Germinal center (tissue), 1 donor: Measurements from ENCODE around the gene LMF2.

Experiments used
- DNase-seq: peaks from one replicate; pipeline ENCODE4 v3.0.0; 2012; ENCODE audit warnings: mixed read lengths, low spot score

Gene LMF2, protein sequence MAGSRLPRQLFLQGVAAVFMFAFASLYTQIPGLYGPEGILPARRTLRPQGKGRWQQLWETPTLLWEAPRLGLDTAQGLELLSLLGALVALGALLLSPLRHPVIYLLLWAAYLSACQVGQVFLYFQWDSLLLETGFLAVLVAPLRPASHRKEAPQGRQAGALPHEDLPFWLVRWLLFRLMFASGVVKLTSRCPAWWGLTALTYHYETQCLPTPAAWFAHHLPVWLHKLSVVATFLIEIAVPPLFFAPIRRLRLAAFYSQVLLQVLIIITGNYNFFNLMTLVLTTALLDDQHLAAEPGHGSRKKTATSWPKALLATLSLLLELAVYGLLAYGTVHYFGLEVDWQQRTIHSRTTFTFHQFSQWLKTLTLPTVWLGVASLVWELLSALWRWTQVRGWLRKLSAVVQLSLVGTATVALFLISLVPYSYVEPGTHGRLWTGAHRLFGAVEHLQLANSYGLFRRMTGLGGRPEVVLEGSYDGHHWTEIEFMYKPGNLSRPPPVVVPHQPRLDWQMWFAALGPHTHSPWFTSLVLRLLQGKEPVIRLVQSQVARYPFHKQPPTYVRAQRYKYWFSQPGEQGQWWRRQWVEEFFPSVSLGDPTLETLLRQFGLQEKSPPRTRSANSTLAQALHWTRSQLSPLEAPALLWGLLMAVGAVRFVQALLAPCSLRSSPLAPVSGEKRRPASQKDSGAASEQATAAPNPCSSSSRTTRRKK

DNA sequence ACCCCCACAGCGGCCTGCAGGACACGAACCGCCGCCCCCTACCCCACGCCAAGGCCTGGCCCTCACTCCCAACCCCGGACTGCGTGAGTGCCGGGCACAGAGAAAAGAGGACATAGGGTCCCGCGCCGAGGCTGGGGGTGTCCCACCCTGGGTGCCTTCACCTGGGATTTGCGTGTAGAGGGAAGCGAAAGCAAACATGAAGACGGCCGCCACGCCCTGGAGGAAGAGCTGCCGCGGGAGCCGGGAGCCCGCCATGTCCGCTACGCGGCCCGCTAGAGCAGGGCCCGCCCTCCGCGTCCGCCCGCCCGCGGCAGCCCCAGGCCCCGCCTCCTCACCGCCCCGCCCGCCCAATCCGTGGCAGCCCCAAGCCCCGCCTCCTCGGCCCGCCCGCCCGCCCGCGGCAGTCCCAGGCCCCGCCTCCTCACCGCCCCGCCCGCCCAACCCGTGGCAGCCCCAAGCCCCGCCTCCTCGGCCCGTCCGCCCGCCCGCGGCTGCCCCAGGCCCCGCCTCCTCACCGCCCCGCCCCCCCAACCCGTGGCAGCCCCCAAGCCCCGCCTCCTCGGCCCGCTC is at the start of gene LMF2:
LMF2 (minus strand) TSS at position 282 of the 570 bp plus-strand sequence; CDS start at position 255, 27 bp downstream.
- peak; percentile 96 for DNase-seq

DNA sequence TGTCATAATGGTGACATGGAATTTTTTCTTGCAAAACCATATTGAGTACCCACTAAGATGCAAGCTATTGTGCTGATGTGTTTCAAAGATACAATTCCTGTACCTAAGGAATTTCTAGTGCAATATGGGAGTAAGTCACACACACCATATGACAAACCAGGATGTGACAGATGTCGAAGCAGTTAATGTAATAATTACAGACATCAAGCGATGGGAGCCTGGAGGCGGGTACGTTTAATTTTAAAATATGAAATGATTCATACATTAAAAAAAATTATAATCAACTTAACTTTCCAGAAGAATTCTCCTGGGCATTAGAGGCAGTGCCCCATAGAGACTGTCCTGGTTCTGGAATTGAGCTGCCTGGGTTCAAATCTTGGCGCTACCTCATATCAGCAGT is 49.2 kb upstream of the LMF2 start:
- DNase-seq, result no peak

DNA sequence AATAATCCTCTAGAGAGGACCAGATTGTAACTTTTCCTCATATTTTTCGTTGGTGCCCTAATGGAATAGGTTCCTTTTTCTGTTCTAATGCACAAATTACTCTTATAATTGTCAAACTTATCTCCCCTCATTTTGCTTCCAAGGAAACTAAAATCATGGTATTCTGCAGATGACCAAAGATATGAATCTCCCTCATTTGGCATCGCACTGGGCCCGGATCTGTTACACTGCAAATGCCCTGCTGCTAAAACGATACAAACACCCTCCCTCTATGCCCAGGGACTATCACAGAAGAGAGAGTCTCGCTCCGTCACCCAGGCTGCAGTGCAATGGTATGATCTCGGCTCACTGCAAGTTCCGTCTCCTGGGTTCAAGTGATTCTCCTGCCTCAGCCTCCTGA is 45.8 kb upstream of the LMF2 start:
- no peak for DNase-seq

DNA sequence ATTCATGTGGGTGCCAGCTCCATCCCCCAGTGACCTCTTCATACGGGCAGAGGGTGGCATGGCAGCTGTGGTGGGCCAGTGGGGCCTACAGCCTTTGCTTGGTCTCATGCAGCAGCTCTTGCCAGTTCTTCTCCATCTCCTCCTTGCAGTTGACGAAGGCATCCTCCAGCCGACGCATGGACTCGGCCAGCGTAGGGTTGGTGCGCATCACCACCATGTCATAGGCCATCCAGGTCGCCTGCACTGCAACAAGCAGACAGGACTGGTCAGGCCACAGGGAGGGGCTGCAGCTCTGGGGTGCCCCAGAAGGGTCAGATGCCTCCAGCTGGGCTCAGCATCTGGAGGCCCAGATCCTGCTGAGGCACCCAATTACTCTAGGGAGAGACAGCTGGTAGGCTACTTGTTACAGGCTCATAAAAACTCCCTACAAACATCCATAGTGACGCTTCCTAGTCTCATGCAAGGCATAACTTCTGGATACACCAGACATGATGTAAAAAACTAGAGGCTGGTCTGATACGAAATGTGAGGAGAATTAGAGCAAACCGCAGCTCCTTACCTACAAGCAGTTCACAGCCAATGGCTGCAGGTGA is 43.8 kb upstream of the LMF2 start:
- DNase-seq, result no peak

DNA sequence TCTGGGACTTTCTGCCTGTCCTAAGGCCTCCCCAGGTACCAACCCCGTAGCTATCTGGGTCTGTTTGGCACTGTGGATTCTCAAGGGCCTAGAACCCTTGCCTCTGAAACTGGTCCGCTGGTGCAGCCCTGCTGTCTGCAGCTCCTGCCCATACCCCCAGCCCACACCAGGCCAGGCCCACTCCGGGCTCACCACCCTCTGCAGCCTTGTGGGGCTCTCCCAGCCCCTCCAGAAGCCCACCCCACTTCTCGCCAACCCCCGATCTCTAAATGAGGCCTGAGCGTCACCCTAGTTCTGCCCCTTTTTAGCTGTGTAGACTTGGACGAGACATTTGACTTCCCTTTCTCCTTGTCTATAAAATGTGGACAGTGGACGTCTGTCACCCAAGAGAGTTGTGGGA is 42.9 kb upstream of the LMF2 start:
- DNase-seq, result peak; percentile 2

DNA sequence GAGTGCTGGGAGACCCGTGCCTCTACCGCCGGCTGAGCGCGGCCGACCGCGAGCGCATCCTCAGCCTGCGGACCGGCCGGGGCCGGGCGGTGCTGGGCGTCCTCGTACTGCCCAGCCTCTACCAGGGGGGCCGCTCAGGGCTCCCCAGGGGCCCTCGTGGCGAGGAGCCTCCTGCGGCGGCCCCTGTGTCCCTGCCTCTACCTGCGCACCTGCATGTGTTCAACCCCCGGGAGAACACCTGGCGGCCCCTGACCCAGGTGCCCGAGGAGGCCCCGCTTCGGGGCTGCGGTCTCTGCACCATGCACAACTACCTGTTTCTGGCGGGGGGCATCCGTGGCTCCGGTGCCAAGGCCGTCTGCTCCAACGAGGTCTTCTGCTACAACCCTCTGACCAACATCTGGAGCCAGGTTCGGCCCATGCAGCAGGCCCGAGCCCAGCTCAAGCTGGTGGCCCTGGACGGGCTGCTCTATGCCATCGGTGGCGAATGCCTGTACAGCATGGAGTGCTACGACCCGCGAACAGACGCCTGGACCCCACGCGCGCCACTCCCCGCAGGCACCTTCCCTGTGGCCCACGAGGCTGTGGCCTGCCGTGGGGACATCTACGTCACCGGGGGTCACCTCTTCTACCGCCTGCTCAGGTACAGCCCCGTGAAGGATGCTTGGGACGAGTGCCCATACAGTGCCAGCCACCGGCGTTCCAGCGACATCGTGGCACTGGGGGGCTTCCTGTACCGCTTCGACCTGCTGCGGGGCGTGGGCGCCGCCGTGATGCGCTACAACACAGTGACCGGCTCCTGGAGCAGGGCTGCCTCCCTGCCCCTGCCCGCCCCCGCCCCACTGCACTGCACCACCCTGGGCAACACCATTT is 41.7 kb upstream of the LMF2 start:
- DNase-seq, result peak; percentile 36

DNA sequence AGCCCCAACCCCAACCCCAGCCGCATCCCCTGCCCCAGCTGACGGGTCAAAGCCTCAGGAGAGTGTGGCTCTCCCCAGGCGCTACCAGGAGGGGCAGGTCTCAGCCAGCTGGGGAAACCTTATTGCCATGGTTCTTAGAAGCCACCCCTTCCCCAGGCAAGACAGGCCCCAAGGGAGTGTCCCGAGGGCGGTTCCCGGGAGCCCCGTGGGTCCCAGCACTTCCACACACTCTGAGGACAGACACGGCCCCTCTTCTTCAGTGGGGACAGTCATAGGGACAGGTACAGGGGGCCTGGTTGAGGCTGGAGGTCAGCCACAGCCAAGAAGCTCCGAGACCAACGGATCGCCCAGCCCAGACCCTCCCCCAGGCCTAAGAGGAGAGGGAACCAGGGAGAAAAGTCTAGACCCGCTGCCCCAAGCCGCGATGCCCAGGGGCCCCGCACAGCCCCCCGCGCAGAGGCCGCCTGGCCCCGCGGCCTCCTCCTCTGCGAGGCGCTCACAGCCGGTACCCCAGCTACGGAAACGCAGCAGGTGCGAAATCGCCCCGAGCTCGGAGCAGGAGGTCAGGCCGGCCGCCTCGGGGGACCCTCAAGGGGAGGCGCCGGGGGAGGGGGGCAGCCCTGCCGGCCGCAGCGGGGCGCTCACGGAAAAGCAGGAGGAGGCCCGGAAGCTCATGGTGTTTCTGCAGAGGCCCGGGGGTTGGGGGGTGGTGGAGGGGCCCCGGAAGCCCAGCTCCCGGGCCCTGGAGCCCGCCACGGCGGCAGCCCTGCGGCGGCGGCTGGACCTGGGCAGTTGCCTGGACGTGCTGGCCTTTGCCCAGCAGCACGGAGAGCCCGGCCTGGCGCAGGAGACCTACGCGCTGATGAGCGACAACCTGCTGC is 40.8 kb upstream of the LMF2 start:
- peak; percentile 70 for DNase-seq

DNA sequence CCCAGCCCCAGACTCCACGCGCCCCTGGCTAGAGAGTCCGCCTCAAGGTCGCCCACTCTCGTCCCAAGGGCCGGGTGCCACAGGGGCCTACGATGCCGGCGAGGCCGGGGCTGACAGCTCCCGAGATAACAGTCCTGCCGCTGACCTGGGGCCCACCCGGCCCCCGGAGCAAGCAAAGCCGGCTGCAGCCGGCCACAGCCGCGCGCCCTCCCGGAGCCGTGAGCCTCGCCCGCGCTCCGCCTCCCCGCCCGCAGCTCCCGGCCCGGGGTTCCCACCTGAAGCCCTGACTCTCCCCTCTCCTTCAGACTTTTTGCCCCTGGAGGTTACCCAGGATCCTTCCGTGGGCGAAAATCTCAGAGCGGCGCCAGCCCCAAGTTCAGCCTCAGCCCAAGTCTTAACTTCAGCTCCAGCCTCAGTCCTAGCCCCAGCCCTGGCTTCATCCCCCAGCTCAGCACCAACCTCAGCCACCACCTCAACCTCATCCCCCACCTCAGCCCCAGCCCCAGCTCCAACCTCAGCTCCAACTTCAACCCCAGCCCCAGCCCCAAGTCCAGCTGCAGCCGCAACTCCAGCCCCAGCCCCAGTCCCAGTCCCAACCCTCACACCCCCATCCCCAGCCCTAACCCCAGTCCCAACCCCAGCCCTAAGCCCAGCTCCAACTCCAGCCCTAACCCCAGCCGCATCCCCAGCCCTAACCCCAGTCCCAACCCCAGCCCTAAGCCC is 39.9 kb upstream of the LMF2 start:
- no peak for DNase-seq

DNA sequence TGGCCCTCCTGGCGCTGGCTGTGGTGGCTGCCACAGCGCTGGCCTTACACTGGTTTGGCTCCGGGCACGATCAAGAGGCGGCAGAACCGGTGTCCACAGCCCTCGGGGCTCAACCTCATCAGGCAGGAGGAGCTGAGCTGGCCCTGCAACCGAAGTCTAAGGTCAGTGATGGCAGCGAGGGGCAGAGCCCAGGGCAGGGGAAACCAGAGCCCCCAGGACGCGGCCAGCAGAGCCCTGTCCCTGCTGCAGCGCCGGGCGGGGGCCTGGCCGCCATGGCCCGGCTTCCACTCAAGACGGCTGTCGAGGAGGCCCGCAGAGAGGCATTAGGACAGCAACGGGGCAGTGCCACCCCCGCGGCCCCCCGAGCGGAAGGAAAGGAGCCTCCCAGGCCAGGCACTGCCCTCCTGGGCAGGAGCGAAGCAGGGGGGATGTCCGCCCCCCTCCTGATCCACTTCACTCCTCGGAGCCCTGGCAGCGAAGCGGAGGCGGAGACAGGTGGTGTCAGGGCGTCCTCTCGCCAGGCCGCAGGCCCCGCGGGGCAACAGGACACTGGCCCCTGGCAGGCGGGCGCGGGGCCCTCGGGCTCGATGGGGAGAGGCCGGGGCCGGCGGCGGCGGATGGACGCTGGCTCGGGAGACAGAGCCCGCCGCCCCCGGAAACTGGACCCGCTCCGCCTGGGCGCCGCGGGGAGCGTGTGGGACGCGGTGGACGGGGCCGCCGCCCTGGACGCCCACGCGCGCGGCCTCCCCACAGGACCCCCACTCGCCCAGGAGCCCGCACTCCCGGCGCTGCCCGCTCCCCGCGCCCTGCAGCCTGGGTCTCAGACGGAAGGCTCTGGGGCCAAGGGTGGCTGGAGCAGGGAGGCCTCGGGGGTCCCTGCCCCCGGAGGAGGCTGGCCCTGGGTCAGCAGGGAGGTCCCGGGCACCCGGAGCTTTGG is 39.1 kb upstream of the LMF2 start:
- no peak for DNase-seq

DNA sequence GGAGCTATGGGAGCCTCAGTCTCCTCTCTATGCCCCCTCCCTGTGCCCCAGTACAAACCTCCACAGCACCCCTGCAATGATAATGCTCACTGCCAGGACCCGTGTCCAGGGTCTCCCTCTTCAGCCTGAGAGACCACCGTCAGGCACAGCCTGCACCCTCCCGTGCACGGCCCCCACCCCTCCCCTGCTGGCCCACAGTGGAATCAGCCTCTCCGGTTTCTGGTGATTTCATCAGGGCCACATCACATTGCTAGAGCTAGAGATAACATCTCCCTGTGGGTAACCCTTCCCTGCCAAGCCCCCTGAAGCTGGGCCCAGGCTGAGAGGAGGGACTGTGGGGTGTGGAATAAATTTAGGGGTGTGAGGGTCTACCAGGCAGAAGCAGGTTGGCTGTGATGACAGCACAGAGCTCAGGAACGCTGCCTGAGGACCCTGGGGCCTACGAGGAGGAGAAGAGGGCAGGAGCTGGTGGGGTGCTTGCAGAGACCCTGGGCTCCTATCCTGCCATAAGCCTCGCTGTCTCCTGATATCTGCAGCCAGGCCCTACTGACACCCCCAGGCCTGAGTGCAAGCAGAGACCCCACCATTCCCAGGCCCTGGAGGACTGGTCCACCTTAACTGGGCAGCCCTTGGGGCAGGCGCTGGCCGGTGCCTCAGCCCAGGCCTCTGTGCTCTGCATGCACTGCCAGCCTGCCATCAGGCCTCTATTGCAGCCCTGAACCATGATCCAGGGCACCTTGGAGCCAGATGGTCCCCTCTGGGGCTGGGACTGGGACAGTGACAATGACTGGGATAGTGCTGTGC is 38.2 kb upstream of the LMF2 start, which contains the start of gene KLHDC7B:
KLHDC7B (plus strand) TSS at position 378 of the 804 bp plus-strand sequence; CDS start at position 723, 345 bp downstream.
- DNase-seq, result no peak

DNA sequence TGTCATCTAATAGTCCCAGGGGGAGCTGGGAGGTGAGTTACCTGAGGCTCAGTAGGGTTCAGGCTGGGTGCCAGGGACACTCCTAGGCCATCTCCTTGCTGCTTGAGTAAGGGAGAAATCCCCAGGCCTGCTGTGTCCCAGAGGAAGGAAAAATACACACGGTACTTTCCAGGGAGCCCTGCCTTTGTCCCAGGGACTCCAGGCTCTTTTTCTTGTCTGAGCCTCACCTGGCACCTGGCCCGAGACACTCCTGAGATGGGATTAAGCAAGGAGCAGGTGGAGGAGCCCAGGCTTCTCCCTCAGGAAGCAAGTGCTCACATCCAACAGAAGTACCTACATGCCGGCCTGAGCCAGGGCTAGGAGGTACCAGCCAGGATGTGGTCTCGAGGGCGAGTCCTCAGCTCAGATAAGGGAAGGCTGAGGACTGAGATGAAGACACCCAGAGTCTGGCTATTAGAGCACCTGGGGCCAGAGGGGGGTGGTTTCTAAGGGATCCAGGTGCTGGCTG is 37.3 kb upstream of the LMF2 start:
- no peak for DNase-seq

DNA sequence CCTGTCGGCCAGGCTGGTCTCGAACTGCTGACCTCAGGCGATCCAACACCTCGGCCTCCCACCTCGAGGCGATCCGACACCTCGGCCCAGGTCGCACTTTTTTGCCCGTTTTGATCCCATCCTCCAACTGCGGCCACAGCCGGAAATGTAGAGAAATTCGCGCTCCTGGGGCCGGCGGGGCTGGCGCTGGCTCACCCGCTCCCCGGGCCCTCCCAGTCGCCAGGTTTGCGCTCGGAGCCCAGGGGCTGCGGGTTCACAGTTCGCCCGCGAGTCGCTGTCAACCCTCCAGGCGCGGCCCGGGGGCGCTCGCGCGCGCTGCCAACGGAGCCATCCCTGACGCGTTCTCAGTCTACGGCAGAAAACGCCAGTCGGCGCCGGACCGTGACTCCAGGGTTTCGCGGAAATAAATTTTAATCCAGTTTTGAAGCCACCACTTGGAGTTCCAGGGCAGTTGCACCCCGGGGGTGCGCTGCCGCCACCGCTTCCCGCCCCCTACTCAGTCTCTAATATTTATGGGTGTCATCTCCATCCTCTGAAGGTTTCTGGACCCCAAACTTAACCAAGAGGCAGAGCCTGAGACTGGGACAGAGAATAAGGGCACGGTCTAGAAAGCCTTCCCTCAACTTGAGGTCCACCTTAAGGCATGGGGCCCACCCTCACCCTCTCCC is 36.7 kb upstream of the LMF2 start:
- DNase-seq, result peak; percentile 91

DNA sequence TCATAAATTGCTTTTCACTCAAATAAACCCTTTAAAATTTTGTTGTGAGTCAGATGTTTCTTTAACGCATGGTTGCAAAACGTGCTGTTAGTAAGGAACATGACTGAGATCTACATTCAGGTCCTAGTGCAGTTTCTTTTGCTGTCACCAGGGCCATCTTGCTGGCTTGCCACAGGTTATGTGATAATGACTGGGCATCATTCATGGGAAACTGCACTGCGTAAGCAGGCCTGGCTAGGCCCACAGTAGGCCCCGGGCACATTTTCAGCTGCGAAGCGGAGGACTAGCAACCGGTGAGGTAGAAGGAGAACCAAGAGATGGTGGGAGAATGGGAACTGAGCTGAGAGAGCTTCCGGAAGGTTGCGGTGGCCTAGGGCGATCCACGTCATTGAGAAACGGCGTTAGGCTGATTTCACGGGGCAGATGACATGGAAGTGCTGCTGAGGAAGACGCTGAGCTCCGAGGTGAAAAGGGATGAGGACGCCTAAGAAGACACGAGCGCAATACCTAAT is 35.0 kb upstream of the LMF2 start:
- peak; percentile 69 for DNase-seq

DNA sequence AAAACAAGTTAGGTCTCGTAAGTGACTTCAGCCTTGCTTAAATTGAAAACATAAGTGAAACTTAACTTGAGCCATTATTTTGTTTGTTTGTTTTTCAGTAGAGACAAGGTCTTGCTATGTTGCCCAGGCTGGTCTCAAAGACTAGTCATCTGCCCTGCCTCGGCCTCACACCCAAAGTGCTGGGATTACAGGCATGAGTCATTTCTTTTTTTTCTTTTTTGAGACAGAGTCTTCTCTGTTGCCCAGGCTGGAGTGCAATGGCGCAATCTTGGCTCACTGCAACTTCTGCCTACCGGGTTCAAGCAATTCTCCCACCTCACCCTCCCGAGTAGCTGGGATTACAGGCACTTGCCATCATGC is 34.1 kb upstream of the LMF2 start:
- peak; percentile 2 for DNase-seq

DNA sequence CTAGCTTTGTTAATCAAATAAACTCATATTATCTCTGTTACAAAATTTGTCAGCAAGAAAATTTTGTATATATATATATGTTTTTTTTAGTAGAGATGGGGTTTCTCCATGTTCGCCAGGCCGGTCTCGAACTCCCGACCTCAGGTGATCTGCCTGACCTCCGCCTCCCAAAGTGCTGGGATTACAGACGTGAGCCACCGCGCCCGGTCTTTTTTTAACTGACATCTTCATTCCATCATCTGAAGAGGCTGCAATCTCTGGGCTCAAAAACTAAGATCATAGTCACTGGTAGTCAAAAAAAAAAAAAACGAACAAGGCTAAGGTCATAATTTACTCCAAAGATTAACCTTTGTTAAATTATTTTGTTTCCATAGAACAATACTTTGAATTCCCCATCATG is 32.9 kb upstream of the LMF2 start:
- no peak for DNase-seq

DNA sequence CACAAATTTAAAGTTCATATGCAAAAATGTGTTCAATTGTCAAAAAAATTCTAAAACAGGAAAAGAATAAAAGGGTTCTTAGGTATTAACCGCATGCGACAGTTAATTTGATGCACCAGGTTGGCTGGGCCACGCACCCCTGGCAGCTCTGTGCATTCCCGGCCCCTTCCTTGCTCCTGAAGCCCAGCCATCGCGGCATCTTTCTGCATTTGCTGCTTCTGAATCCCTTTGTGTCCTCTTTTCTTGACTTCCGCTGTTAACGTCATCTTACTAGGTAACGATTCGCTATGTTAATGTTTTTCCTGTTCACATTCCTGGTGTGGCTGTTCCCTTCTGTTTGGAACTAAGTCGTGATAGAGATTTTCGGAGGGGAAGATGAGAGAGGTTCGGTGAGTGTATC is 30.3 kb upstream of the LMF2 start:
- DNase-seq, result no peak

DNA sequence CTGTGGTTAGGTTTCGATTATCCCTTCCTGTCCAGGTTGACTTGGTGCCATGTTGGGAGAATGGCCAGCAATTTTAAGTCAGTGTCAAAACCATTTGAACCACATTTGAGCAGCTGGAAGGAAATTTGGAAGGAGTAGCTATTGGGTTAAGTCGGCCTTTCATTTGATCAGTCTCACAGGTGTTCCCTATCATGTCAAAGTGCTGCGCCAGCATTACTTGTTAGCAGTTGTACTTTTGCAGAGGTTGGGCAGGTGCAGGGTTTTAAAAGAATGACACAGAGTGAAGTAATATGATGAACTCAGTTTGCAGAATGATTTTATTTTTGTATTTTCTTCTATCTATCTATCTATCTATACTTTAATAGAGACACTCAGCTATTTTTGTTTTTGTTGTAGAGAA is 28.7 kb upstream of the LMF2 start:
- DNase-seq, result no peak
